ENCODE measurements around the gene ADRM1. TPM values are rescaled to one million over a fixed set of nuclear protein-coding genes. Genes with fewer than 3 reads are reported as not detected.

The ADRM1 gene
- total and polyA plus RNA-seq, 10 of the 15 experiments (the other 5 are each of a cell fraction or from before 2014, with no cell fraction given) = 3.4 to 213 (median 95.9) TPM

DNA sequence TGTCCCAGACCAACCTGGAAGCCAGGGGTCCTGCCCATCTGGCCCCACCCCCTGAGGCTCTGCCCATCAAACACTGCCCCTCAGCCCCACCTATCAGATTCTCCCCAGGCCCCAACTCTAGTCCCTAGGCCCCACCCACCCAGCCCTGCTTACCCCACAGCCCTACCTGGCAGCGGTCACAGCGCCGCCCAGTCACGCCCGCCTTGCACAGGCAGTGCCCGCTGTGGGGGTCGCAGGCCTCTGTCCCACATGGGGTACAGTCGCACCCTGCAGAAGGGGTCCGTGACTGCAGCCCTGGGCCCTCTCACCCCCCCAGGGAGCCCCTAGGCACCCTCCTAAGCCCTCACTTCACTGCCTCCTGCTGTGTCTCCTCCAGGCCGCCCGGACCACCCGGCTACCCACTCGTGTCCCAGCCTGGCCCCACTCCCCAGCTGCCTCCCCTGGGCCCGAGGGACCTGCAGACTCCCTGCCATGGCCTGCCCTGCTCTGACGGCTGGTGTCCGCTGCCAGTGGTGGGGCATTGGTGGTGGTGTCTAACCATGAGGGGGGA is 19.8 kb downstream of the ADRM1 start:
- no peak overlapping the region for H3K27ac ChIP-seq (ENCODE audit: control insufficient read depth, insufficient read depth)
- intact Hi-C loops (cut with micrococcal nuclease; ENCODE audit: unreplicated experiment) = no loop called here
- no peak for ATAC-seq
- POLR2A ChIA-PET = no interaction called here
- no peaks in the 10 kb centered on the region for H3K4me1 ChIP-seq (ENCODE audit: control insufficient read depth, insufficient read depth, low read length)
- H3K9ac ChIP-seq (ENCODE audit: control insufficient read depth, insufficient read depth, low read length) = no peak overlapping the region
- H4K20me1 ChIP-seq (ENCODE audit: control insufficient read depth, insufficient read depth) = no peaks in the 10 kb centered on the region
- no peak for FAIRE-seq
- SMC1A ChIA-PET (ENCODE audit: uncharacterized antibody, unreplicated experiment) = no interaction called here
- no peak for DNase-seq (ENCODE audit: low read depth, low spot score)
- H3K27me3 ChIP-seq (replicated peaks in 1 of 2; ENCODE audit: control insufficient read depth in 2 of 2, insufficient read depth in 2 of 2, low read length in 1 of 2) = no peaks in the 10 kb centered on the region
- no peak overlapping the region for H2AFZ ChIP-seq (ENCODE audit: control insufficient read depth, low read depth, low read length)
- no peak overlapping the region for H3K4me3 ChIP-seq
- H3K79me2 ChIP-seq (ENCODE audit: control insufficient read depth, insufficient read depth, low read length) = no peaks in the 10 kb centered on the region
- 54% methylated on average over 5 of the region's 16 CpGs for WGBS (ENCODE audit: insufficient coverage, insufficient replicate concordance, low lambda C conversion rate, missing lambda C conversion rate)
- RAD21 ChIA-PET (ENCODE audit: unreplicated experiment) = no interaction called here
- CTCF ChIA-PET = no interaction called here
- no peaks in the 10 kb centered on the region for H3K36me3 ChIP-seq (ENCODE audit: control insufficient read depth in 2 of 2, insufficient read depth in 2 of 2, low read length in 1 of 2)
- BruUV-seq (replicated peaks) = no TSS peak
- in situ Hi-C loops (cut with MboI) = no loop called here
- no peaks in the 10 kb centered on the region; the same call in 2 of the 3 replicates for H3K9me3 ChIP-seq (replicated peaks; ENCODE audit: control insufficient read depth, insufficient read depth, low read length)
- no peak overlapping the region for H3K4me2 ChIP-seq (ENCODE audit: control insufficient read depth, insufficient read depth)
- TF ChIP-seq, protein P1, sequence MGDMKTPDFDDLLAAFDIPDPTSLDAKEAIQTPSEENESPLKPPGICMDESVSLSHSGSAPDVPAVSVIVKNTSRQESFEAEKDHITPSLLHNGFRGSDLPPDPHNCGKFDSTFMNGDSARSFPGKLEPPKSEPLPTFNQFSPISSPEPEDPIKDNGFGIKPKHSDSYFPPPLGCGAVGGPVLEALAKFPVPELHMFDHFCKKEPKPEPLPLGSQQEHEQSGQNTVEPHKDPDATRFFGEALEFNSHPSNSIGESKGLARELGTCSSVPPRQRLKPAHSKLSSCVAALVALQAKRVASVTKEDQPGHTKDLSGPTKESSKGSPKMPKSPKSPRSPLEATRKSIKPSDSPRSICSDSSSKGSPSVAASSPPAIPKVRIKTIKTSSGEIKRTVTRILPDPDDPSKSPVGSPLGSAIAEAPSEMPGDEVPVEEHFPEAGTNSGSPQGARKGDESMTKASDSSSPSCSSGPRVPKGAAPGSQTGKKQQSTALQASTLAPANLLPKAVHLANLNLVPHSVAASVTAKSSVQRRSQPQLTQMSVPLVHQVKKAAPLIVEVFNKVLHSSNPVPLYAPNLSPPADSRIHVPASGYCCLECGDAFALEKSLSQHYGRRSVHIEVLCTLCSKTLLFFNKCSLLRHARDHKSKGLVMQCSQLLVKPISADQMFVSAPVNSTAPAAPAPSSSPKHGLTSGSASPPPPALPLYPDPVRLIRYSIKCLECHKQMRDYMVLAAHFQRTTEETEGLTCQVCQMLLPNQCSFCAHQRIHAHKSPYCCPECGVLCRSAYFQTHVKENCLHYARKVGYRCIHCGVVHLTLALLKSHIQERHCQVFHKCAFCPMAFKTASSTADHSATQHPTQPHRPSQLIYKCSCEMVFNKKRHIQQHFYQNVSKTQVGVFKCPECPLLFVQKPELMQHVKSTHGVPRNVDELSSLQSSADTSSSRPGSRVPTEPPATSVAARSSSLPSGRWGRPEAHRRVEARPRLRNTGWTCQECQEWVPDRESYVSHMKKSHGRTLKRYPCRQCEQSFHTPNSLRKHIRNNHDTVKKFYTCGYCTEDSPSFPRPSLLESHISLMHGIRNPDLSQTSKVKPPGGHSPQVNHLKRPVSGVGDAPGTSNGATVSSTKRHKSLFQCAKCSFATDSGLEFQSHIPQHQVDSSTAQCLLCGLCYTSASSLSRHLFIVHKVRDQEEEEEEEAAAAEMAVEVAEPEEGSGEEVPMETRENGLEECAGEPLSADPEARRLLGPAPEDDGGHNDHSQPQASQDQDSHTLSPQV (IDR thresholded peaks at IDR 0.05) = no peak
- TF ChIP-seq IKZF2 (IDR thresholded peaks at IDR 0.05) (no peak), BHLHE40 (IDR thresholded peaks at IDR 0.05; ENCODE audit: borderline replicate concordance in 1 of 2, low read depth in 2 of 2, low read length in 1 of 2) (no peak), LARP7 (IDR thresholded peaks at IDR 0.05) (no peak), ATF7 (IDR thresholded peaks at IDR 0.05; ENCODE audit: low read depth) (no peak), NFYA (IDR thresholded peaks at IDR 0.05; ENCODE audit: borderline replicate concordance, low read depth, low read length) (no peak), HDGF (IDR thresholded peaks at IDR 0.05) (no peak)
- TF ChIP-seq, protein P2, sequence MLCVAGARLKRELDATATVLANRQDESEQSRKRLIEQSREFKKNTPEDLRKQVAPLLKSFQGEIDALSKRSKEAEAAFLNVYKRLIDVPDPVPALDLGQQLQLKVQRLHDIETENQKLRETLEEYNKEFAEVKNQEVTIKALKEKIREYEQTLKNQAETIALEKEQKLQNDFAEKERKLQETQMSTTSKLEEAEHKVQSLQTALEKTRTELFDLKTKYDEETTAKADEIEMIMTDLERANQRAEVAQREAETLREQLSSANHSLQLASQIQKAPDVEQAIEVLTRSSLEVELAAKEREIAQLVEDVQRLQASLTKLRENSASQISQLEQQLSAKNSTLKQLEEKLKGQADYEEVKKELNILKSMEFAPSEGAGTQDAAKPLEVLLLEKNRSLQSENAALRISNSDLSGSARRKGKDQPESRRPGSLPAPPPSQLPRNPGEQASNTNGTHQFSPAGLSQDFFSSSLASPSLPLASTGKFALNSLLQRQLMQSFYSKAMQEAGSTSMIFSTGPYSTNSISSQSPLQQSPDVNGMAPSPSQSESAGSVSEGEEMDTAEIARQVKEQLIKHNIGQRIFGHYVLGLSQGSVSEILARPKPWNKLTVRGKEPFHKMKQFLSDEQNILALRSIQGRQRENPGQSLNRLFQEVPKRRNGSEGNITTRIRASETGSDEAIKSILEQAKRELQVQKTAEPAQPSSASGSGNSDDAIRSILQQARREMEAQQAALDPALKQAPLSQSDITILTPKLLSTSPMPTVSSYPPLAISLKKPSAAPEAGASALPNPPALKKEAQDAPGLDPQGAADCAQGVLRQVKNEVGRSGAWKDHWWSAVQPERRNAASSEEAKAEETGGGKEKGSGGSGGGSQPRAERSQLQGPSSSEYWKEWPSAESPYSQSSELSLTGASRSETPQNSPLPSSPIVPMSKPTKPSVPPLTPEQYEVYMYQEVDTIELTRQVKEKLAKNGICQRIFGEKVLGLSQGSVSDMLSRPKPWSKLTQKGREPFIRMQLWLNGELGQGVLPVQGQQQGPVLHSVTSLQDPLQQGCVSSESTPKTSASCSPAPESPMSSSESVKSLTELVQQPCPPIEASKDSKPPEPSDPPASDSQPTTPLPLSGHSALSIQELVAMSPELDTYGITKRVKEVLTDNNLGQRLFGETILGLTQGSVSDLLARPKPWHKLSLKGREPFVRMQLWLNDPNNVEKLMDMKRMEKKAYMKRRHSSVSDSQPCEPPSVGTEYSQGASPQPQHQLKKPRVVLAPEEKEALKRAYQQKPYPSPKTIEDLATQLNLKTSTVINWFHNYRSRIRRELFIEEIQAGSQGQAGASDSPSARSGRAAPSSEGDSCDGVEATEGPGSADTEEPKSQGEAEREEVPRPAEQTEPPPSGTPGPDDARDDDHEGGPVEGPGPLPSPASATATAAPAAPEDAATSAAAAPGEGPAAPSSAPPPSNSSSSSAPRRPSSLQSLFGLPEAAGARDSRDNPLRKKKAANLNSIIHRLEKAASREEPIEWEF (IDR thresholded peaks at IDR 0.05; ENCODE audit: insufficient replicate concordance, low read depth, low read length) = no peak
- TF ChIP-seq, protein P3, sequence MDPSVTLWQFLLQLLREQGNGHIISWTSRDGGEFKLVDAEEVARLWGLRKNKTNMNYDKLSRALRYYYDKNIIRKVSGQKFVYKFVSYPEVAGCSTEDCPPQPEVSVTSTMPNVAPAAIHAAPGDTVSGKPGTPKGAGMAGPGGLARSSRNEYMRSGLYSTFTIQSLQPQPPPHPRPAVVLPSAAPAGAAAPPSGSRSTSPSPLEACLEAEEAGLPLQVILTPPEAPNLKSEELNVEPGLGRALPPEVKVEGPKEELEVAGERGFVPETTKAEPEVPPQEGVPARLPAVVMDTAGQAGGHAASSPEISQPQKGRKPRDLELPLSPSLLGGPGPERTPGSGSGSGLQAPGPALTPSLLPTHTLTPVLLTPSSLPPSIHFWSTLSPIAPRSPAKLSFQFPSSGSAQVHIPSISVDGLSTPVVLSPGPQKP (IDR thresholded peaks at IDR 0.05; ENCODE audit: low read depth, low read length) = no peak
- TF ChIP-seq, protein P4, sequence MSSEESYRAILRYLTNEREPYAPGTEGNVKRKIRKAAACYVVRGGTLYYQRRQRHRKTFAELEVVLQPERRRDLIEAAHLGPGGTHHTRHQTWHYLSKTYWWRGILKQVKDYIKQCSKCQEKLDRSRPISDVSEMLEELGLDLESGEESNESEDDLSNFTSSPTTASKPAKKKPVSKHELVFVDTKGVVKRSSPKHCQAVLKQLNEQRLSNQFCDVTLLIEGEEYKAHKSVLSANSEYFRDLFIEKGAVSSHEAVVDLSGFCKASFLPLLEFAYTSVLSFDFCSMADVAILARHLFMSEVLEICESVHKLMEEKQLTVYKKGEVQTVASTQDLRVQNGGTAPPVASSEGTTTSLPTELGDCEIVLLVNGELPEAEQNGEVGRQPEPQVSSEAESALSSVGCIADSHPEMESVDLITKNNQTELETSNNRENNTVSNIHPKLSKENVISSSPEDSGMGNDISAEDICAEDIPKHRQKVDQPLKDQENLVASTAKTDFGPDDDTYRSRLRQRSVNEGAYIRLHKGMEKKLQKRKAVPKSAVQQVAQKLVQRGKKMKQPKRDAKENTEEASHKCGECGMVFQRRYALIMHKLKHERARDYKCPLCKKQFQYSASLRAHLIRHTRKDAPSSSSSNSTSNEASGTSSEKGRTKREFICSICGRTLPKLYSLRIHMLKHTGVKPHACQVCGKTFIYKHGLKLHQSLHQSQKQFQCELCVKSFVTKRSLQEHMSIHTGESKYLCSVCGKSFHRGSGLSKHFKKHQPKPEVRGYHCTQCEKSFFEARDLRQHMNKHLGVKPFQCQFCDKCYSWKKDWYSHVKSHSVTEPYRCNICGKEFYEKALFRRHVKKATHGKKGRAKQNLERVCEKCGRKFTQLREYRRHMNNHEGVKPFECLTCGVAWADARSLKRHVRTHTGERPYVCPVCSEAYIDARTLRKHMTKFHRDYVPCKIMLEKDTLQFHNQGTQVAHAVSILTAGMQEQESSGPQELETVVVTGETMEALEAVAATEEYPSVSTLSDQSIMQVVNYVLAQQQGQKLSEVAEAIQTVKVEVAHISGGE (CRISPR knock-in tag; IDR thresholded peaks at IDR 0.05) = no peak
